Fibroblast of the aortic adventitia (primary cell): Measurements from ENCODE around the gene SOD3. TPM values are rescaled to one million over a fixed set of nuclear protein-coding genes. Genes with fewer than 3 reads are reported as not detected.

Experiments used
- DNase-seq: peaks from one replicate; pipeline ENCODE4 v3.0.0-alpha.2; 2010; ENCODE audit warnings: low read depth
- H3K4me3 ChIP-seq: 2 replicates; pipeline ENCODE4 v1.5.1; 2011; ENCODE audit warnings: low read depth, mild to moderate bottlenecking, control low read depth, low read length, moderate library complexity
- CTCF ChIP-seq: IDR thresholded peaks from 2 replicates; pipeline ENCODE4 v1.5.1; 2011; ENCODE audit warnings: mild to moderate bottlenecking, low read length, control low read depth, inconsistent platforms; ENCODE audit not compliant: insufficient read depth
- total RNA-seq: library from RNA; depleted of rRNA; stranded (reverse); fragments of >200 nt; gene quantifications from 2 replicates; pipeline ENCODE4 v1.2.3, GENCODE V29; 2012; ENCODE audit warnings: low replicate concordance

The SOD3 gene
- total RNA-seq, 1 donor: 75.2 TPM

- no peak overlapping the region for H3K4me3 ChIP-seq
- no peak for TF ChIP-seq CTCF
- no peak for DNase-seq
Observed at GRCh38 chr4:24807611-24808010, 12.2 kb downstream of the SOD3 start.

- H3K4me3 ChIP-seq: no peak overlapping the region
- DNase-seq: no peak
- no peak for TF ChIP-seq CTCF
Observed at GRCh38 chr4:24808261-24808660, 12.9 kb downstream of the SOD3 start.

GRCh38 chr4:24808955-24809354 is 13.6 kb downstream of the SOD3 start:
- DNase-seq: no peak
- no peak overlapping the region for H3K4me3 ChIP-seq
- no peak for TF ChIP-seq CTCF

GRCh38 chr4:24809376-24809775 is 14.0 kb downstream of the SOD3 start:
- TF ChIP-seq CTCF: no peak
- no peak for DNase-seq
- H3K4me3 ChIP-seq: no peak overlapping the region

- TF ChIP-seq CTCF: no peak
- DNase-seq: peak; percentile 49
- H3K4me3 ChIP-seq: no peak overlapping the region
Observed at GRCh38 chr4:24809815-24810405, 14.5 kb downstream of the SOD3 start.

- H3K4me3 ChIP-seq: no peak overlapping the region
- no peak for DNase-seq
- TF ChIP-seq CTCF: no peak
Observed at GRCh38 chr4:24810871-24811631, 15.7 kb downstream of the SOD3 start.
